HG03097 (cell line): ENCODE results near the gene DYNC1H1.
A peak's percentile ranks its signal among the peaks of the same experiment; 100 is the strongest.

ENCODE experiments used
- ATAC-seq: cut with Tn5 transposase; IDR thresholded peaks from one replicate; pipeline ENCODE4 v1.9.1; 2021; ENCODE audit not compliant: unreplicated experiment, low FRiP score

Gene DYNC1H1

DNA sequence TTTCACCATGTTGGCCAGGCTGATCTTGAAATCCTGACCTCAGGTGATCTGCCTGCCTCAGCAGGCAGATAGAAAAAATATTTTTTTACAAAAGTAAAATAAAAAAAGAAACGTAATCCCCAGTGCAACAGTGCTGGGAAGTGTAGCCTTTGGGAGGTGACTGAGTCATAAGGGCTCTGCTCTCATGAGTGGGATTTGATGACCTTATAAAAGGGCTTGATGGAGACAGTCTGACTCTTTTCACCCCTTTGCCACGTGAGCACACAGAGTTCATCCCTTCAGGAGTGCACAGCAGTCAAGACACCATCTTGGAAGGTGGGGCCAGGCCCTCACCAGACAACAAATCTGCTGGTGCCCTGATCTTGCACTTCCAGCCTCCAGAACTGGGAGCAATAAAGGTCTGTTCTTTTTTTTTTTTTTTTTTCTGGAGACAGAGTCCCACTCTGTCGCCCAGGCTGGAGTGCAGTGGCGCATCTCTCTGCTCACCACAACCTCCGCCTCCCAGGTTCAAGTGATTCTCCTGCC lies 24.7 kb upstream of the DYNC1H1 start:
- ATAC-seq = no peak

DNA sequence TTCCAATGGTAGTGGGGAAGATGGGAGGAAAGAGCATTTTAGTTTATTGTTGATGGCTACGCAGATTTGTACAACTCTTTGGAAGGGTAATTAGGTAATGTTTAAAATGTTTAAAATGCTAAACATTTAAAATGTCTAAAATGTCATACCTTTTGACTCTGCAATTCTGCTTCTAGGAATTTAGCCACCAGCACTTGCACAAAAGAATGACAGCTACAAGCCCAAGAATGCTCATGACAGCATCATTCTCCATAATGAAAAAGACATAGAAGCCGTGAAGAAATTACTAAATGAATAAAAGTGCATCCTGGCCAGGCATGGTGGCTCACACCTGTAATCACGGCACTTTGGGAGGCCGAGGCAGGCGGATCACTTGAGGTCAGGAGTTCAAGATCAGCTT lies 19.9 kb upstream of the DYNC1H1 start:
- no peak for ATAC-seq

DNA sequence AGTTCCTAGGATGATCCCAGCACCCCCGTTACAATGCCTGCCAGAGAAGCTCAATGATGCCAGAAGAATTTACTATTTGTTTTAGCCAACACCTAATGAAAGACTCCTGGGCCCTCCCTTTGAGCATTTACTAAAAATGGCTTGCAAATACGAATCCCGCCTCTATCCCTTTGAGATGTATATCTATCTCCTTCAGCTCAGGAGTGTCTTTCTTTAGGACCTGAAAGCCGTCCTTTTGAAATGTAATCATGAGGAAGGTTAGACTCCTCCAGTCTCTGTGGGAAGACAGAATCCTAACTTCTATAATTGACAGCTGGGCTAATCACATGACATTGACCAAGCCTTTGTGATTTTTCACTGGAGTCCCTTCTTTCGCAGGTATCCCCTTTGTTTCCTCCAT lies 19.2 kb upstream of the DYNC1H1 start:
- ATAC-seq = no peak

- ATAC-seq = no peak
These were observed 16.8 kb upstream of the DYNC1H1 start for GRCh38 chr14:101947577-101947903.

- peak; percentile 95 for ATAC-seq
These were observed 16.3 kb upstream of the DYNC1H1 start for GRCh38 chr14:101947904-101948665.

DNA sequence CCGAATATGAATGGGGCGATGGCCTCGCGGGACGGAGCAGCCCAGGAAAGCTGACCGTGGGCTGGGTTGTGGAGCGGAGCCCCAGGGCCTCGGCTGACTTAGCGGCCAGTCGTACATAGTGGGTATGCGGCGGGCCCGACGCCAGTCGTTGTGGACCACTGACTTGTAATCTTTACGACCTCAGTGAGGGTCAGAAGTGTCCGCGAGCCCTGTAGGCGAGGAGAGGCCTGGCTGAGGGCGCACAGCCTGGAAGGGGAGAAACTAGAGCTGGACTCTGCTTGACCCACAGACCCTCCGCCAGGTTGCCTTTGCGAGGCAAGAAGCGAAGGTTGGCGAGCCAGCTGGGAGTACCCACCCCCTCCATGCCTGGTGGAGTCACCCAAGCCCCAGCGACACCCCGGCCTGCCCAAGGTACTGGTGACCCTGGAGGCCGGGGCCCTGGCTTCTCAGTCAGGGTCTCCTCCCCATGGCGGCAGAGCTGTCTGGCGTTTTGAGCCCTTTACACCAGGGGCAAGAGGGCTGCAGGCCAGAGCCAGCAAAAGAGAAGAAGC lies 15.6 kb upstream of the DYNC1H1 start:
- no peak for ATAC-seq

DNA sequence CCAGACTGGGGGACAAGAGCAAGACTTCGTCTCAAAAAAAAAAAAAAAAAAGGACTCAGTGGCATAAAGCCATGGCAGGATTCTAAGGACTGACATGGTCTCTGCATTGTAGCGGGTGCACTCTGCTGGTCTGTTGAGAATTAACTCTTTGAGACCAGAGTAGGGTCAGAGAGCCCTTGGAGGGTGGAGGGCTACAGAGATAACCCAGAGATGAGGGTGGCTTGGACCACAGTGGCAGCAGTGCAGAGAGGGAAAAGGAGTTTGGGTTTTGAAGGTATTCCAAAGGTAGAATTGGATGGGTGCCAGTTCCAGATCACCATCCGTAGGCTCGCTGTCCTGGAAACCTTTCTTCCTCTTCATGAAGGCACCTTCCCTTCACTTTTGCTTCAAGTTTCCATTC lies 14.3 kb upstream of the DYNC1H1 start:
- no peak for ATAC-seq

- no peak for ATAC-seq
These were observed 13.7 kb upstream of the DYNC1H1 start for GRCh38 chr14:101950516-101951215.

DNA sequence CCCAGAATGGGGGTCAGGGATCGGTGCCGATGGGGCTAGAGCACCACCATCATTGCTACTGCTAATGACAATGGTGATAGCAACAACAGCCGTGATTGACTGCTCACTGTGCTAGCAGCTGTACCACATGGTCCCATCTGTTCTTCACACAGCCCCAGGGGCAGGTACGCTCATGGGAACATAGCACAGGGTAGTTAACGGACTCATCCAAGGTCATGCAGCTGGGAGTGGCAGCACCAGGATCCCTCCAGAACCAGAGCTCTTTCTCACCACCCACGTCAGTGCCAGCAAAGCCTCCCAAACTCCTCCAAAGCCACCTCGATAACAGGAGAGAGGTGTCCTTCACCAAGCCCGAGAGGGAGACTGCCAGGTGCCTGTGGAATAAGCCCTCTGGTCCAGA lies 11.2 kb upstream of the DYNC1H1 start:
- no peak for ATAC-seq

DNA sequence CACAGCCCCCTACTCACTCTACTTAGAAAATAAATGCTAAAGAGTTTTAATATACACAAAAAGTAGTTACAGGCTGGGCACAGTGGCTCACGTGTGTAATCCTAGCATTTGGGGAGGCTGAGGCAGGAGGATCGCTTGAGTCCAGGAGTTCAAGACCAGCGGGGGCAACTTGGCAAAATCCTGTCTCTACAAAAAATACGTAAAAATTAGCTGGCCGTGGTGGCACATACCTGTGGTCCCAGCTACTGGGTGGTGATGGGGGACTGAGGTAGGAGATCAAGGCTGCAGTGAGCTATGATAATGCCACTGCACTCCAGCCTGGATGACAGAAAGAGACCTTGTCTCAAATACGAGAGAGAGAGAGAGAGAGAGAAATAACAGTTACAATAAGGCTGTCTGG lies 9.9 kb upstream of the DYNC1H1 start:
- ATAC-seq = no peak

DNA sequence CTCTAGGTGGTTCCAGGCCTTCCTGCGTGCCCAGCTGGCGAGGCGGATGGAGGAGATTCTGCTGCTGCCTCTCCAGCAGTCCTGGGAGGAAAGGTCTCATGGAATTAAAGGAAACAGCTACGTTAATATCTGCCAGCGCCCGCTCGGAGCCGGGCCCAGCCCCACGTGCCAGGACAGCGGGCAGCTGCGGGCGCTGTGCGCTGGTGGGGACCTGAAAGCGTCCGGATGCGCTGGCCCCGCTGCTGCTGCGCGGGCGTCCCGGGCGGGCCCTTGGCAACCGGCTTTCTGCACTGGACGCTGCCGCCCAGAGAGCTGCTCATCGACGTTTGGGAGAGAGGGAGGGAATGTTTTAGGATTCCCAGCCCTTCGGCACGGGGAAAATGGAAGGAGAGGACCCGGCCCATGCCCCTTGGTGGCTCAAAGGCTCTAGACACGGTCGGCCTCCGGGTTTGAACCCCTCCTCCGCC lies 8.6 kb upstream of the DYNC1H1 start:
- no peak for ATAC-seq

GRCh38 chr14:101956179-101956885 lies 8.0 kb upstream of the DYNC1H1 start:
- ATAC-seq = no peak

- ATAC-seq = no peak
These were observed 6.8 kb upstream of the DYNC1H1 start for GRCh38 chr14:101957406-101958234.

- no peak for ATAC-seq
These were observed 5.8 kb upstream of the DYNC1H1 start for GRCh38 chr14:101958418-101959180.

- no peak for ATAC-seq
These were observed 5.1 kb upstream of the DYNC1H1 start for GRCh38 chr14:101959277-101959676.

DNA sequence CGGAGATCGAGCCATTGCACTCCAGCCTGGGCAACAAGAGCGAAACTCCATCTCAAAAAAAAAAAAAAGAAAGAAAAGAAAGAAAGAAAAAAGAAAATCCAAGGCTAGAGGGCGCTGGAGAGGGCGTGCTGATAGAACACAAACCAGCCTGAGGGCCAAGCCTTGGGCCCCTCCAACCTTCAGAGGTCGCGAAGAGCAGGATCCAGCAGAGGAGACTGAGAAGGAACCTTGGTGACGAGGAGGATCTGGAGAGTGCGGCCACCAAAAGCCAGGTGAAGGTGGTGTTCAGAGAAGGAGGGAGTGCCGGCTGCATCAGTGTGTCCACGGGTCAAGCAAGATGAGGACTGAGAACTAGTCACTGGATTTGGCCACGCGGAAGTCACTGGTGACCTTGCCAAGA lies 4.1 kb upstream of the DYNC1H1 start:
- no peak for ATAC-seq

DNA sequence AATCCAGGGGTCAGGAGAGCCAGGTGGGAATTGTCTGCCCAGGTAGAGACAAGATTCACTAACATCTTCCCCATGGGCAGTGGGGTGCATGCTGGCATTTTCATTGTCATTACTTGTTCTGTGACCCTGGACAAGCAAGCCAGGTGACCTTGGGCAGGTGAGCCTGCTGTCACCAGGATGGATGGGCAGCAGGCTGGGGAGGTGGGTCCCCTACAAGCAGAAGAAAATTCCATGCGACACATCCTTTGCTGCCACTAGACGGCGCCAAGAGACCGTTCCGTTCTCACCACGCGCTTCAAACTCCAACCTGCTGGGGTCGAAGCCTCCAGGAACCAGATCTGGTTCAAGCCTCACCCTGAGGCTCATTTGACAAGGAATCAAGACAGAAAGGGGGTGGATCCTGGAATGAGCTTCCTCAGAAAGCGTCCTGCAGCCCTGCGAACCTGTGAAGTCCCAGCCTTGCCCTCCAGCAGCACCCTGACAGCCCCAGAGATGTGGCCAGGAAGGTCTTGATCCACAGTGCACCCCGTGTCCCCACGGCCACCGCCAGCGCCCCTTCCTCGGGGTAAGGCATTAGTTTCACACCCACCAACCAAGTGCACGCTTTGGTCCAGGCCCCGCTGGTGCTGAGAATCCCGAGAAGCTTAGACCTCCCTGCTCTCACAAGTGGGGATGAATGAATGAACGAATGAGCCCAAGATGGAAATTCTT lies 3.2 kb upstream of the DYNC1H1 start:
- ATAC-seq = no peak

DNA sequence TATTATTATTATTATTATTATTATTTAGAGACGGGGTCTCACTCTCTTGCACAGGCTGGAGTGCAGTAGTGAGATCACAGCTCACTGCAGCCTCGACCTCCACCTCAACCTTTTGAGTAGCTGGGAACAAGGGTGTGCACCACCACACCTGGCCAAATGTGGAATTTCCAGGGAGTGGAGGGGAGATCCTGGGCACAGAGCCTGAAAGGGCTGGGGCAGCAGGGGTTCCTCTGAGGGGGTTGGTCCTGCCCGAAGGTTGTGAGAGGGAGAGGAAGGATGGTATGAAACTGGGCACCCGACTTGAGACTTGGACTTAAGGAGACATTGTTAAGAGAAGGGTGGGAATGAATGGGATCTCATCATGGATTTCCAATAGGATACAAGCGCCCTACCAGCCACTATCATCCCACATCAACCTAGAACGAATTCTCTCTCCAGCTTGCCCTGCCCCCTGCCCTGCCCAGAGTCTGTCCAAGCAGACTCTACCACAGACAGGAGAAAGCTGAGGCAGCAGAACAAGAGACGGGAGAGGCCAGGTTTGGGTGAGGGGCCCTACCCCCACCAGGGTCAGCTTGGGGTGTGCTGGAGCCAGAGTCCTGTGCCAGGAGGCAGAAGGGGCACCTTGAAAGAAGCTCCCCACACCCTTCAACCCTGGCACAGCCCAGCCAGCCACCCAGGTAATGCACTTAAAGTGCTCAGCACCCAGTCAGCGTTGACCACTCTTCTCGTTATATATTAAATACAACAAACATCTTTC lies 2.4 kb upstream of the DYNC1H1 start:
- ATAC-seq = no peak
